Natural killer cell (primary cell): Measurements from ENCODE around the gene PIK3C2A. TPM values are rescaled to one million over a fixed set of nuclear protein-coding genes. Genes with fewer than 3 reads are reported as not detected.

Source experiments
- ATAC-seq, 3 donors: fragments of 150-1000 bp in 2 of 3; fragments of 200-7000 bp in 1 of 3; cut with Tn5 transposase; 1 replicate in 1 of 3; 2 replicates in 2 of 3; pipeline ENCODE4 v1.10.0; 2021; ENCODE audit warnings: mild to moderate bottlenecking in 2 of 3, moderate library complexity in 2 of 3
- DNase-seq, 2 donors: peaks; one replicate each; pipeline versions ENCODE4 v3.0.0 to v3.0.0-alpha.2; 2013 to 2021; ENCODE audit warnings: mixed read lengths in 1 of 2
- H3K27ac ChIP-seq: one replicate; pipeline ENCODE4 v1.5.1; 2013; ENCODE audit warnings: mild to moderate bottlenecking, low read length
- H3K27me3 ChIP-seq: one replicate; pipeline ENCODE4 v1.6.1; 2013; ENCODE audit warnings: low read length; ENCODE audit not compliant: control insufficient read depth, insufficient read depth
- H3K36me3 ChIP-seq: one replicate; pipeline ENCODE4 v1.6.1; 2013; ENCODE audit warnings: low read length; ENCODE audit not compliant: control insufficient read depth, insufficient read depth
- H3K4me1 ChIP-seq: one replicate; pipeline ENCODE4 v1.6.1; 2013; ENCODE audit warnings: low read length; ENCODE audit not compliant: control insufficient read depth, insufficient read depth
- H3K4me3 ChIP-seq: one replicate; pipeline ENCODE4 v1.5.1; 2013; ENCODE audit warnings: low read length
- H3K9me3 ChIP-seq: one replicate; pipeline ENCODE4 v1.6.1; 2013; ENCODE audit warnings: low read length; ENCODE audit not compliant: control insufficient read depth, insufficient read depth
- H3K27ac Mint-ChIP-seq, 2 donors: one replicate each; pipeline ENCODE4 v1.8.0; 2022; ENCODE audit warnings: mild to moderate bottlenecking in 2 of 2, mixed read lengths in 2 of 2, moderate library complexity in 1 of 2
- H3K27me3 Mint-ChIP-seq, 2 donors: one replicate each; pipeline ENCODE4 v1.8.0; 2022; ENCODE audit warnings: low read depth in 2 of 2, mixed read lengths in 2 of 2
- H3K36me3 Mint-ChIP-seq: one replicate; pipeline ENCODE4 v1.8.0; 2022; ENCODE audit warnings: mixed read lengths
- H3K4me1 Mint-ChIP-seq, 2 donors: one replicate each; pipeline ENCODE4 v1.8.0; 2022; ENCODE audit warnings: mixed read lengths in 2 of 2
- H3K4me3 Mint-ChIP-seq: one replicate; pipeline ENCODE4 v1.8.0; 2022; ENCODE audit warnings: mild to moderate bottlenecking, moderate library complexity, mixed read lengths
- H3K9me3 Mint-ChIP-seq, 2 donors: one replicate each; pipeline ENCODE4 v1.8.0; 2022; ENCODE audit warnings: mixed read lengths in 2 of 2
- CTCF ChIP-seq: fragments of 200-600 bp; IDR thresholded peaks from one replicate; pipeline ENCODE4 v1.8.0; 2022; ENCODE audit warnings: antibody characterized with exemption
- WGBS: methylation state at CpG from one replicate; pipeline ENCODE4 v1.1.7; 2013; ENCODE audit warnings: missing lambda C conversion rate; ENCODE audit not compliant: insufficient coverage; 5-methylcytosine and 5-hydroxymethylcytosine counted together
- intact Hi-C: fragments of 100-400 bp; cut with micrococcal nuclease; formaldehyde crosslinking; loops from one replicate; pipeline ENCODE4 v1.14.2; 2022
- total RNA-seq, 4 donors: library from RNA; stranded (reverse); fragments of 120-200 nt in 1 of 4; gene quantifications; one replicate each; pipeline versions ENCODE4 v1.2.3 to v1.2.4, GENCODE V29; 2013 to 2022

PIK3C2A gene
- total RNA-seq, 3 donors from 2014 or later (not counting 1 experiment from before 2014, with no cell fraction given) = 68.2 to 82.3 (median 69.1) TPM

- Histone ChIP-seq H3K36me3 (peaks cover 6% of the 10 kb centered on the region), H3K9me3 (no peaks in the 10 kb centered on the region), H3K27ac (no peak overlapping the region), H3K4me1 (no peaks in the 10 kb centered on the region), H3K4me3 (no peak overlapping the region), H3K27me3 (no peaks in the 10 kb centered on the region)
- ATAC-seq = no peak
- intact Hi-C loops = no loop called here
- no peak for DNase-seq
- H3K27ac Mint-ChIP-seq = peak overlapping the region; percentile 10 to 27
- H3K27me3 Mint-ChIP-seq = no peaks in the 10 kb centered on the region
- no peaks in the 10 kb centered on the region for H3K9me3 Mint-ChIP-seq
- H3K4me1 Mint-ChIP-seq = peaks cover 27 to 35% of the 10 kb centered on the region in 2 donors
- H3K36me3 Mint-ChIP-seq = no peaks in the 10 kb centered on the region
- no peak overlapping the region for H3K4me3 Mint-ChIP-seq
- 98% methylated on average over 2 of the region's 2 CpGs for WGBS
- no peak for TF ChIP-seq CTCF
Observed at GRCh38 chr11:17173332-17173731, 34.5 kb downstream of the PIK3C2A start.

- no peaks in the 10 kb centered on the region for H3K4me1 ChIP-seq
- H3K4me3 ChIP-seq = no peak overlapping the region
- H3K27ac Mint-ChIP-seq = peak overlapping the region in 1 of 2 donors; percentile 18
- H3K36me3 Mint-ChIP-seq = peaks cover 7% of the 10 kb centered on the region
- H3K27me3 ChIP-seq = no peaks in the 10 kb centered on the region
- 100% methylated on average over 1 of the region's 1 CpG for WGBS
- H3K9me3 Mint-ChIP-seq = no peaks in the 10 kb centered on the region
- peaks cover 32 to 35% of the 10 kb centered on the region in 2 donors for H3K4me1 Mint-ChIP-seq
- ATAC-seq (no peak), DNase-seq (no peak)
- peaks cover 4% of the 10 kb centered on the region for H3K36me3 ChIP-seq
- H3K9me3 ChIP-seq = no peaks in the 10 kb centered on the region
- H3K27me3 Mint-ChIP-seq = no peaks in the 10 kb centered on the region
- no peak for TF ChIP-seq CTCF
- no peak overlapping the region for H3K4me3 Mint-ChIP-seq
- H3K27ac ChIP-seq = no peak overlapping the region
- intact Hi-C loops = no loop called here
Observed at GRCh38 chr11:17171916-17172315, 35.9 kb downstream of the PIK3C2A start.

- H3K36me3 Mint-ChIP-seq = peaks cover 7% of the 10 kb centered on the region
- no peaks in the 10 kb centered on the region for H3K9me3 Mint-ChIP-seq
- Histone ChIP-seq H3K27ac (no peak overlapping the region), H3K4me1 (no peaks in the 10 kb centered on the region), H3K27me3 (no peaks in the 10 kb centered on the region), H3K4me3 (no peak overlapping the region), H3K36me3 (peaks cover 4% of the 10 kb centered on the region), H3K9me3 (no peaks in the 10 kb centered on the region)
- DNase-seq = no peak
- H3K27ac Mint-ChIP-seq = peak overlapping the region in 1 of 2 donors; percentile 18
- no peak for TF ChIP-seq CTCF
- intact Hi-C loops = no loop called here
- WGBS = no CpG with 5 or more reads among the region's 2 CpGs
- ATAC-seq = no peak
- H3K27me3 Mint-ChIP-seq = no peaks in the 10 kb centered on the region
- peaks cover 34 to 35% of the 10 kb centered on the region in 2 donors for H3K4me1 Mint-ChIP-seq
- H3K4me3 Mint-ChIP-seq = no peak overlapping the region
Observed at GRCh38 chr11:17171343-17171742, 36.4 kb downstream of the PIK3C2A start.

- H3K9me3 ChIP-seq = no peaks in the 10 kb centered on the region
- peak overlapping the region; percentile 75 to 87 for H3K27ac Mint-ChIP-seq
- no peaks in the 10 kb centered on the region for H3K27me3 Mint-ChIP-seq
- peak overlapping the region; percentile 42 for H3K27ac ChIP-seq
- H3K27me3 ChIP-seq = no peaks in the 10 kb centered on the region
- ATAC-seq (peak in 2 of 3 donors; percentile 52), DNase-seq (no peak)
- no peaks in the 10 kb centered on the region for H3K9me3 Mint-ChIP-seq
- peaks cover 7% of the 10 kb centered on the region for H3K36me3 Mint-ChIP-seq
- 48% methylated on average over 1 of the region's 1 CpG for WGBS
- peaks cover 41 to 47% of the 10 kb centered on the region in 2 donors for H3K4me1 Mint-ChIP-seq
- peak overlapping the region; percentile 19 for H3K4me3 Mint-ChIP-seq
- TF ChIP-seq CTCF = no peak
- intact Hi-C loops = no loop called here
- no peak overlapping the region for H3K4me3 ChIP-seq
- H3K36me3 ChIP-seq = peaks cover 4% of the 10 kb centered on the region
- peaks cover 9% of the 10 kb centered on the region for H3K4me1 ChIP-seq
Observed at GRCh38 chr11:17169876-17170275, 37.9 kb downstream of the PIK3C2A start.
